Left forelimb (tissue), 1 donor: Measurements from ENCODE around the gene ERGIC1.
A peak's percentile ranks its signal among the peaks of the same experiment; 100 is the strongest.
"Not testable (repeated sequence)": the region's sequence is repeated elsewhere in the genome, so short reads cannot be mapped to it uniquely, and the experiment has no call there.

Experiments
- DNase-seq: peaks from one replicate; pipeline ENCODE4 v3.0.0-alpha.2; 2018; ENCODE audit warnings: low spot score

ERGIC1 gene

DNA sequence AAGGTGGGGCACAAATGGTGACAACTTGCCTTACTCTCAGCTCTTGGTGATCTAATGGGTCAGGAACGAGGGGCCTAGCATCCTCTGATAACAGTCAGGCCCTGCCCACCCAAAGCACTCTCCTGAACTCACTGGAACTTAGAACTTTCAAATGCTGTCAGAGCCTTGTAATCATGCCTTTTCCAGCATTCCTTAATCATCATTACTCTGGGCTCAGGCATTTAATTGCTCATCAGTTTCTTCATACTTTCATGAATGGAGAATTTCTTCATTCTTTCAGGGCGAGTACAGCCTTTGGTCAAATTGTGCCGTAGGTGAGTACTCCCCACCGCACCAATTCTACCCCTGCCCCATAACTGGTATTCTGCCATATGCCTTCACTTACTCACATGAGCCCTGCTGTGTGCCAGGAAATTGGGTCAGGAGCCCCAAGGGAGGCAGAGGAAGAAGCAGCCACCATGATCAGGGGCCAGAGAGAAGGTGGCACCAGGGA is 32.8 kb upstream of the ERGIC1 start:
- DNase-seq, result no peak

- no peak for DNase-seq
Measured at GRCh38 chr5:172802112-172802511, 31.9 kb upstream of the ERGIC1 start.

- no peak for DNase-seq
Measured at GRCh38 chr5:172802567-172803176, 31.4 kb upstream of the ERGIC1 start.

DNA sequence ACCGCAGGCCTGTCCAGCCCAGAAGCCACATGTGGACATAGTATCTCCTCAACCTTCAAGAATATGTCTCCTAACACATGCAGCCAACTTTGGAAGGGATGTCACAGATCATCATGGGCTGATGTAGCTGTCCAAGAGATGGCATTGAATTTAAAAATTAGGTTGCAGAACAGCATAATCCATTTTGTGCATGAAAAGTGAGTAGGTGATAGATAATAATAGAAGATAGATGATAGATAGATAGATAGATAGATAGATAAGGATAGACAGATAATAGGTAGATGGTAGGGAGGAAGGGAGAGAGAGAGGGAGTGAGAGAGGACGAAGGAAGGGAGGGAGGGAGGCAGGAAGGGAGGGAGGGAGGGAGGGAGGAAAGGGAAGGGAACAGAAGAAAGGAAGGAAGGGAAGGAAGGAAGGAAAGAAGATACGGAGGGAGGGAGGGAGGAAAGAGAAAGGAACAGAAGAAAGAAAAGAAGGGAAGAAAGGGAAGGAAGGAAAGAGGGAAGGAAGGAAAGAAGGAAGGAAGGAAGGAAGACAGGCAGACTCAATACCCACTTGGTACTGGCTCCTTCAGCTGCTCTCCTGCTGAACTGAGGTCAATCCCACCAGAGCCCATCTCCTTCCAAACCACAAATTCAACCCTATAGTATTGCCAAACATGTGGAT is 28.9 kb upstream of the ERGIC1 start:
- DNase-seq, result no peak

- peak; percentile 41 for DNase-seq
Measured at GRCh38 chr5:172805736-172806255, 28.3 kb upstream of the ERGIC1 start.

DNA sequence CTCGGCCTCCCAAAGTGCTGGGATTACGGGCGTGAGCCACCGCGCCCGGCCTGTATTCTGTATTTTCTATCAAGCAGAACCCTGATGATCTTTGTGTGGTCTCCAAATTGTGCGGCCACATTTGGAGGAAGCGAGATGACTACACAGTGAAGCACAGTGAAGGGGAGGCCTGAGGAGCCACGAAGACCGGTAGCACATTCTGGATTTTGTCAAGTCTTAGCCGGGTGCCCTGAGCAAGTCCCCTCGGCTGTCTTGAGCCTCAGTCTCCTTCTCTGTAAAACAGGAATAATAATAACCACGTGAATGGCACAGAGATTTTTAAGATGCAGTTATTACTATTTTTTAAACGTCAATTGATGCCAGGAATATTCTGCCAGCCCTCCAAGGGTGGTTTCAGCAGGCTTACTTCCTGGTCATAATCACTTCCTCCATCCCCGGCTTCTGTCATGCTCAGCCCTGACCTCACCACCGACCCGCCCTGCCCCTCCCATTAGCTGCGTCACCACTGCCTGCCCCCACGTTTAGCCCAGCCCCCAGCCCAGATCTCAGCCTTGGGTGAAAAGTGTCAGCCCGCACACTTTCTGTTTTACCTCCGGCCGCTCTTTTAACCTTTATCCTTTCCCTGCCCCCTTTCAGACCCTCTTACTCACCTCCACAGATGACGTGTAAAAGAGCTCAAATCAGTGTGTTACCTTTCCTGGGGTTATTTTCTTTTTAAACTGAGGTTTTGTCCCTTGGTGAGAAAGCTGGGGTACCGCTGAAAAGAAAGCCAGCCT is 27.0 kb upstream of the ERGIC1 start:
- DNase-seq, result peak; percentile 76

DNA sequence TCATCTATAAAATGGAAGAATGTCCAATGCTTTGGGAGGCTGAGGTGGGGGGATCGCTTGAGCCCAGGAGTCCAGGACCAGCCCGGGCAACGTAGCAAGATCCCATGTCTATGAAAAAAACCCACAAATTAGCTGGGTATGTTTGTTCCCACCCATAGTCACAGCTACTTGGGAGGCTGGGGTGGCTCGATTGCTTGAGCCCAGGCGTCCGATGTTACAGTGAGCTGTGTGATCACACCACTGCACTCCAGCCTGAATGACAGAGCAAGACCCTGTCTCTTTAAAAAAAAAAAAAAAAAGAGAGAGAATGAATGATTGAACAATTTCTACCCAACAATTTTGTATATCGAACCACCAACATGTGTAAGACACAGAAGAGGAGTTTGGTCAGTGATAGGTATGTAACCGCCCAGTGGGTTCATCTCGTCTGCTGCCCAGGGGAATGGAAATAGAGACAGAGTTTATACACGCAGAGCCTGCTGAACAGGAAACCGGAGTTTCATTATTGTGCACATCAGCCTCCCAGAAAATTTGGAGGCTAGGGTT is 26.2 kb upstream of the ERGIC1 start:
- no peak for DNase-seq

DNA sequence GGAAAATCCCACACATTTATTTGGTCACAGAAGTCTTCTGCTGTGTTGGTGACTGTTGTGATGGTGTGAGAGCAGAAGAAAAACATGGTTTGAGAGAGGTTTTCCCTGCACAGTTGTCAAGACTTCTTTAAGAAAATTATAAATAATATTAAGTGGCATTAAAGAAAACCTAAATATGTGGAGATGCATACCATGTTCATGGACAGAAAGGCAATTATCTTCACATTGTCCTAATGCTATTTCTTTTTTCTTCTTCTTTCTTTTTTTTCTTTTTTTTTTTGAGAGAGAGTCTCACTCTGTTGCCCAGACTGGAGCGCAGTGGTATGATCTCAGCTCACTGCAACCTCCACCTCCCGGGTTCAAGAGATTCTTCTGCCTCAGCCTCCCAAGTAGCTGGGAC is 24.3 kb upstream of the ERGIC1 start:
- DNase-seq, result no peak

- DNase-seq, result not testable (repeated sequence)
Measured at GRCh38 chr5:172810996-172811395, 23.1 kb upstream of the ERGIC1 start.

DNA sequence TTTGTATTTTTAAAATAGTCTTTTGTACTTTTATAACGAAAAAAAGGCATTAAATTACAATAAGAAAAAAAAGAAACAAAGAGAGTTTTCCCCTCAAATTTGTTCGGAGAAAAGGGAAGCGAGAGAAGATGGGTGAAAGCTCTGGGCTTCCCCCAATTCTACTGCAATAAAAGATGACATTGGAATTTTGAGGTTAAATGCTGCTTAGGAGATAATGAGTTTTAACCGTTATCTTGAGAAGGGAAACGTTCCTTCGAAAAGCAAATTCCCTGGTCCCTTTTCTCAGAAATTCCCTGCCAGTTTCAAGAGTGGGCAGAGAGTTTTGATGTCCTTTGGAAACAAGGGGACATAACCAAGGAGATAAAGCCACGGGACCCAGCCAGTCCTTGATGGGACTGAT is 18.4 kb upstream of the ERGIC1 start:
- DNase-seq, result no peak

- DNase-seq, result no peak
Measured at GRCh38 chr5:172816925-172817562, 17.0 kb upstream of the ERGIC1 start.

DNA sequence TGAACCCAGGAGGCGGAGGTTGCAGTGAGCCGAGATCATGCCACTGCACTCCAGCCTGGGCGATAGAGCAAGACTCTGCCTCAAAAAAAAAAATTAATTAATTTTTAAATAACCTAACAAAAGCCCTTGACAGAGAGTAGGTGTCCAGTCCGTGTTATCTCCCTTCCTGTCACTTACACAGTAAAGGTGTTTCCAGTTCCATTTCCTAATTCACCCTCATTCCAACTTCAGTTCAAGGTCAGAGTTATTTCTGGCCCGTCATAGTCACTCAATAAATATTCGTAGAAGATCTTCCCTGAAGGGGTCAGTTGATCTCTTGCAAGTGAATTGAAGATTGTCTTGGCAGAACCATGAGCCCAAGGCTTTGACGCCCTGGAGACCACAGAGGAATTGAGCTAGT is 16.4 kb upstream of the ERGIC1 start:
- DNase-seq, result no peak

- DNase-seq, result no peak
Measured at GRCh38 chr5:172818081-172818480, 16.0 kb upstream of the ERGIC1 start.

DNA sequence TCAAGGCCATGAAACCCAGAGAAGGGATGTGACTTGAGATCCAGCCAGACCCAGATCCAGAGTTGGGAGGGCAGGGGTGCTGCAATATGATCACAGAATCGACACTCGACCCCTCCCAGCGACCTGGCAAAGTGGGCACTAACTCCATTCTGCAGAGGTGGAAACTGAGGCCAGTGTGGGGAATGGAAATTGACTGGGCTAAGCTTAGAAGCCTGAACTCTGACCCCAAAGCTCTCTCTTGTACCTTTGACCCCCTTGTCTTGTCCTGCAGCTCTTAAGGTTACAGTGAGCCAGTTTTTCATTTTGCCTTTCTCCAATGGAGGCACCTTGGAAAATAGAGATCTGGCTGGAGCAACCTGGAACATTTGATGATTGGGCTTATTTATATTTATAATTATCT is 14.5 kb upstream of the ERGIC1 start:
- no peak for DNase-seq

GRCh38 chr5:172820046-172820767 is 13.8 kb upstream of the ERGIC1 start:
- no peak for DNase-seq

DNA sequence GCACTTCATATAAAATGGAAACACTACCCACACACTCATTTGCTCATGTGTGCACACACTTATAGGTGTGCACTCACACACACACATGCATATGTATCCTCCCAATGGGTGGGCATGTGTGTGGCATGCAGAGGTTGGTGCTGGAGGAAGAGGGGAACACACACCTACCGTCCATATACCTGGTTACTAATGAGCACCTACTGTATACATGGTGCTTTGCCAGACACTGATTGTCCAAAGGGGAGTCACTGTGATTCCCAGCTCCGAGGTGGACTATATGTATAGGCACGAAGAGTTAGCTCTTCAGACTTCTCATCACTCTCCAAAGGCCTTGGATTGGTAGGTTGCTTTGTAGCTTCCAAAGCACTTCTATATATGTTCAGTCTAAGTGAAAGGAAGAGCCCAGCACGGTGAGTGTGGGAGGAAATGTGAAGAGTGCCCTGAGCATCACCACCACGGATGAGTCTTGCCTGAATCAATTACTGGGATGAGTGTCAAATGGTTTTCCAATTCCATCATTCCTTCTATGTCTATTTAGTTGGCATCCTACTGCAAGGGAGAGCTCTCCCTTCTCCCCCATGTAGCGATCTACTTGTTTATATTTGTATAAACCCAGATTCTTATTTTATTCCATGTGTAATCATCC is 12.6 kb upstream of the ERGIC1 start:
- DNase-seq, result no peak

GRCh38 chr5:172823840-172824362 is 10.2 kb upstream of the ERGIC1 start:
- DNase-seq, result no peak

GRCh38 chr5:172825610-172826204 is 8.3 kb upstream of the ERGIC1 start:
- DNase-seq, result no peak

DNA sequence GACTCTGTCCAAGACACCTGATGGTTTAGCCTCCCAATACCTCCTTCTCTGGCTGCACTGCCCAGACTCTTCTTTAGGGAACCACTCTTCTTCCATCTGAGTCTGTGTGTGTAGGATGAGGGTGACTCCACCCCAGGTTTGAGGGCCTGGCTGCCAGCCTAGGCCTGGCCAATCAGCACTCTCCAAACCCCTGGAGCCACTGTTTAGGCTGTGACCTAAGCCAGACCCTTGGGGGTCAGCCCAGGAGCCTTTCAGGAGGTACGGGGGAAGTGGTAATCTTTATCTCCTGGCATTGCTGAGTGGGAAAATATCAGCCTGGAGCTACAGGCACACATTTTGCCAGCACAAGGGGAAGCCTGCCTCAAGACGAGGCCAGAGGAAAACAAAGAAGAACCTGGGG is 6.2 kb upstream of the ERGIC1 start:
- DNase-seq, result no peak

DNA sequence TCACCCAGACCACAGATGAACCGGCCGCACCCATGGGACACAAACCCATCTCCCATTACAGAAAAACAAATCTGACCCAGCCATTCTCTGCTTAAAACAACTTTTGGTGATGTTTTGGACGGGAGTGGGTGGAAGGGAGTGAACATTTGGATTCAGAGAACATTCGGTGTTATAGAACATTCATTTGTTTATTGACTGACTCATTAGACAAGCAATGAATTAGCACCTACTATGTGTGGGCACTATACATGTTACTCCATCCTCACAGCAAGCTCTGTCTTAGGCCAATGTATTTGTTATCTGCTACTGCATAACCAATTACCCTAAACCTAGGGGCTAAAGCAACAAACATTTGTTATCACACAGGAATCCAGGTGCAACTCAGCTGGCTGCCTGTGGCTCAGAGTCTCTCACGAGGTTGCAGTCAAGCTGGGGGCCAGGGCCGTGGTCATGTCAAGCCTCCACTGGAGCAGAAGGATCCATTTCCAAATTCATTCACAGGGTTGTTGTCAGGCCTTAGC is 5.1 kb upstream of the ERGIC1 start:
- DNase-seq, result no peak
